ENCODE data around the gene SH3PXD2B.

DNA sequence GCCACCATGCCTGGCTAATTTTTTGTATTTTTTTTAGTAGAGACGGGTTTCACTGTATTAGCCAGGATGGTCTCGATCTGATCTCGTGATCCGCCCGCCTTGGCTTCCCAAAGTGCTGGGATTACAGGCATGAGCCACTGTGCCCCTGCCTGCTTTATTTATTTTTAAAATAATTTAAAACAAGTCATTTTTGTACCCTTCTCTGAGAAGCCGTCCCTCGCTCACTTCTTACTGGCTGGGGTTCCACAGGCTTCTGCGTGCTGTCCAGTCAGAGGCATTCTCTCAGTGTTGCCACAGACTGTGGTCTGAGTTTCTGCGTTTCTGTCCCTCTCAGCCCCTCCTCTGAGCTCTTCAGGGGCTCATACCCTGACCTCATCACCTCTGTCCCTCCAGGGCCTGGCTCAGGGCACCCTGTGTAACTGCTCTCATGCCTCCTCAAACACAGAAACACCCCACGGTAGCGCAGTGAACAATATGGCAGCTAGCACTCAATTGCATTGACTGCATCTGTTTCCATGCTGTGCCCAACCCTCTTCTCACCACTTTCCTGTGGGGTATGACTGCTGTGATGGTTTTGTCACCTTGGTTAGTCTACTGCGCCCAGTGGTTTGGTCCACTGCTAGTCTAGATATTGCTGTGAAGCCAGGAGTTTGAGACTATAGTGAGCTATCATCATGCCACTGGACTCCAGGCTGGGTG lies 44.3 kb upstream of the SH3PXD2B start:
- TF ChIP-seq, protein P1, sequence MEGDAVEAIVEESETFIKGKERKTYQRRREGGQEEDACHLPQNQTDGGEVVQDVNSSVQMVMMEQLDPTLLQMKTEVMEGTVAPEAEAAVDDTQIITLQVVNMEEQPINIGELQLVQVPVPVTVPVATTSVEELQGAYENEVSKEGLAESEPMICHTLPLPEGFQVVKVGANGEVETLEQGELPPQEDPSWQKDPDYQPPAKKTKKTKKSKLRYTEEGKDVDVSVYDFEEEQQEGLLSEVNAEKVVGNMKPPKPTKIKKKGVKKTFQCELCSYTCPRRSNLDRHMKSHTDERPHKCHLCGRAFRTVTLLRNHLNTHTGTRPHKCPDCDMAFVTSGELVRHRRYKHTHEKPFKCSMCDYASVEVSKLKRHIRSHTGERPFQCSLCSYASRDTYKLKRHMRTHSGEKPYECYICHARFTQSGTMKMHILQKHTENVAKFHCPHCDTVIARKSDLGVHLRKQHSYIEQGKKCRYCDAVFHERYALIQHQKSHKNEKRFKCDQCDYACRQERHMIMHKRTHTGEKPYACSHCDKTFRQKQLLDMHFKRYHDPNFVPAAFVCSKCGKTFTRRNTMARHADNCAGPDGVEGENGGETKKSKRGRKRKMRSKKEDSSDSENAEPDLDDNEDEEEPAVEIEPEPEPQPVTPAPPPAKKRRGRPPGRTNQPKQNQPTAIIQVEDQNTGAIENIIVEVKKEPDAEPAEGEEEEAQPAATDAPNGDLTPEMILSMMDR (IDR thresholded peaks at IDR 0.05) = no peak
- TF ChIP-seq ZFX (IDR thresholded peaks at IDR 0.05; ENCODE audit: borderline replicate concordance) = no peak

Data from 22Rv1 (cell line).